NCI-H345 (cell line): ENCODE measurements around the gene PRKN.
"Not testable (repeated sequence)": the region's sequence is repeated elsewhere in the genome, so short reads cannot be mapped to it uniquely, and the experiment has no call there.

Experiments
- DNase-seq: peaks from one replicate; lab custom pipeline; 2025; lab: John Stamatoyannopoulos, UW

PRKN gene

GRCh38 chr6:161348628-161348994 lies 1379.0 kb downstream of the PRKN start:
- DNase-seq, result no peak

DNA sequence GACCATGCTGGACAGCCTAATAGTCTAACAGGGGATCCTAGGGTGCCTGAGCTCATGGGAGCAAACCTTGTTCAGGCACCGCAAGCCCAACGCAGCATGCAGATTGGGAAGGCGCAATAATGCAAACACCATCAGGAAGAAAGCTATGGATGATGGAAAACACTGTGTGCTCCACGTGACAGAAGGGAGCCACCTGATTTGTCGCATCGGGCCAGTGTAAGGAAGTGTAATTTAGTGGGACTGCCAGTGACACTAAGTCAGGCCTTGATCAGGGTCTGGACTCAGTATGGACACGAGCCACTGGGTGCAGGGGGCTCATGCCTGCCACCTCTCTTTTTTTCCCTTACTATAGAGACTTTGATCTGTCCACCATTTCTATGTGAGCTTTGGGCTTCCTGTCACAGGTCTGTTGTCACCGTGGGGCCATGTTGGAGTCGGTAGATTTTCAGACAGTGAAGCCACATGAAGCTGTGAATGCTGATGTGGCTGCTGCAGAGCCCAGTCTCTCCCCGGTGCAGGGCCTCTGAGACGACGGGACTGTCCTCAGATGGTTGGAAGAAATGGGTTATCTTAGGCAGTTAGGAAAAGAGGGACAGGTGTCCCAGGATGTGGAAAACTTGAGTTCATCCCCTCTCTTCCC lies 1379.5 kb downstream of the PRKN start:
- DNase-seq, result no peak

DNA sequence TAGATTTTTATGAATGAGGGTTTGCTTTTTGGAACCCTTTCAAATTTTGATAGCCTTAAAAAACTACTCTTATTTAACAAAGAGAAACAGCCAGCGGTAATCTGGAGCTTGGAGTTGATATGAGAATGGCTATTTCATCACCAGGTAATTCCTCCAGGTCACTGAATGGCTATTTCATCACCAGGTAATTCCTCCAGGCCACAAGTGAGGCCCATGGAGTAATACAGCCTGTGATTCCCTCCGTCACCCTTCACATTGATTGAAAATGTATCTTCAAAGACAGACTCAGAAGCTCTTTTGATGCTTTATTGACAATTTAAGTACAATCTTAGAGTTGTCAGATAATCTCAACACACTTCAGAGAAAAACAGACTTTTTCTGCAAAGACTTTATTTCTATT lies 1380.4 kb downstream of the PRKN start:
- no peak for DNase-seq

DNA sequence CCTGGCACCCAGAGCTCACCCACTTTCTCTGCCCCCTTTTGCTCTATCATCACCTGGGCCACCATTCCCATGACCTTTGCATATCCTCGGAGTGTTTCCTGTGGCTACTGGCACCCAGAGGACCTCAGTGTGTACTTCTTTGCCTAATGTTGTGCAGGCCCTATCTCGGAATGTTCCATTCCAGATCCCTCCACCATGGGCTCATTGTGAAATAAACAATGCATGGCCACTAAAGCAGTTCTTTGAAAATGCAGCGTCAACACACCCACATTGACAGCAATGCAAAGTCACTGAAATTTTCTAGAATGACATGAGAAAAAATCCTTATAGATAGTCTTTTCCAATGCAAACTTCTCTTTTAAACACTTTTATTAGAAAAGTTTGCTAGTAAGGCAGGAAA lies 1380.8 kb downstream of the PRKN start:
- DNase-seq, result no peak

DNA sequence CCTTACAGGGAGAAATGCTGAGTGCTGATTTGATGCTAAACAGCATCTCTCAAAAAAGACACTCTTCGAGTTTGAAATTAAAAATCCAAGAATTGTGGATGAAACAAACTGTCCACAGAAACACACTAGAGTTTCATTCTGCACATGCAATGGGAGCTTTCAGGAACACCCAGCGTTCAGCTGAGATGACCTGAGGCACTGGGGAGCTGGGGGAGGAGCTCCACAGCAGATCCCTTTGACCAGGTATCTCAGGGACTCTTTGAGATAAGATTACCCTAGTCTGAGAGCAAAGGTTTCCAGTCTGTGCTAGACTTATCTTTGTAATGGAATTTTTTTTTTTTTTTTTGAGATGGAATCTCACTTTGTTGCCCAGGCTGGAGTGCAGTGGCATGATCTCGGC lies 1382.9 kb downstream of the PRKN start:
- DNase-seq, result no peak

DNA sequence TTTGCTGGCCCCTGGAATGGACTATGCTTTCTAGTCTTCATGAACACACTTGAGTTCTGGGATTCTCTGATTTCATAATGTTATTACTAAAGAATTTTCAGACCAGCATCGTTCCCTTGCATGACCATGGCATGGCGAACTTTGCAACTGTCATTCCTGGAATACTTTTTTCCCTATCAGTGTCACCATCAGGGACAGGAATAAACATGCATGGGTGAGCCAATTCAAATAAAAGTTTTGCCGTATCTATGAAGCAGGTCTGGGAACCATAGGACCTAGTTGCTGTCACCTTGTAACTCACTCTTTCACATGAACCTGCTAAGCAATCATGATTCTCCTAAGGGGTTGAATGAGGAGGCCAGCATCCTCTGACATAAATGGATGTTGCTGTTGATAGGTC lies 1385.5 kb downstream of the PRKN start:
- DNase-seq, result no peak

- DNase-seq, result no peak
These were observed 1385.9 kb downstream of the PRKN start for GRCh38 chr6:161341638-161342037.

GRCh38 chr6:161338015-161338414 lies 1389.6 kb downstream of the PRKN start:
- no peak for DNase-seq

- no peak for DNase-seq
These were observed 1391.1 kb downstream of the PRKN start for GRCh38 chr6:161336479-161336878.

- DNase-seq, result no peak
These were observed 1394.2 kb downstream of the PRKN start for GRCh38 chr6:161333410-161333809.

DNA sequence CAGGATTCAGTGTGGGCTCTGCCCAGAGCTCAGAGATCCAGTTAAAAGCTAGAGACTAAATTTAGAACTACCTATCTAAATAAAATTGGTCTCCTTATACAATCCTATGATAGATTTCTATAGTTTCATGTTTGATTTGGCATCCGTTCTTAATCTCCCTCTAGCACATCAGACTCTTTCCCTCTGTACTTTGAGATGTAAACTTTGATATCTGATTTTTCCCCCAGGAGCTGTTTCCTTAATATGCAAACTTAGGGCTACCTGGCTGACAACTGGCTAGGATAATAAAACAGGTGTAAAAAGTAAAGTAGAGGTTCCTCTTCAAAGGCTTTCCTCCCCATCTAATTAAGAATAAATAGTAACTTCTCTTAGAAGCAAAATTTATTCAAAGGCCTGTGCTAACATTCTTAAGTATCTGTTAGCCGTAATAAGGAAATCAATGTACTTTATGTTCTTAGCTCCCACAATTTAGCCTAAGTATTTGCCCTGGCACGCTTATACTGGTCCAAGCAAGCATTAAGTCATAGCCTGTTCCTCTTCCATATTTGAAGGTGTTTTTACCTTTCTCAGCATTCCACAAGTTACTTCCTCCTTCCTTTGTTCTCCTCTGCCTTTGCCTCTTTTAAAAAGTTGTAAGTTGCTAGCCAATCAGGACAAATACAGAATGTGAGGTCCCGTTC lies 1396.0 kb downstream of the PRKN start:
- not testable (repeated sequence) for DNase-seq

DNA sequence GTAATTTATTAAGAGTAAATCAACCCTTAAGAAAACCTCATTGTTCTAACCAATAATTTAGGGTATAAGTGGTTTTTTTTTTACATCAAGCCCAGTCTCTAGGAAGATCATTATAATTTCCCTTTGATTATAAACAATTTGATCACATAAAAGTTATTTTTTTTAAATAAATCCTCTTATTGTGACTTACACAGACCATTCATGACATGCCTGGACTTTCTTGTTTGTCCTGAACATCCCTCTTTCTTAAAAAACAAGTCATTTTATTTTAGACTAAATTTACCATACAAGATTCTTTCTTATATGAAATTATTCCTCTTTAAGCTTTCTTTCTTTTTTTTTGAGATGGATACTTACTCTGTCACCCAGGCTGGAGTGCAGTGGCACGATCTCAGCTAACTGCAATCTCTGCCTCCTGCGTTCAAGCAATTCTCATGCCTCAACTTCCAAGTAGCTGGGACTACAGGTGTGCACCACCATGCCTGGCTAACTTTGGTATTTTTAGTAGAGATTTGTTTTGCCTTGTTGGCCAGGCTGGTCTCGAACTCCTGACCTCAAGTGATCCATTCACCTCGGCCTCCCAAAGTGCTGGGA lies 1400.1 kb downstream of the PRKN start:
- DNase-seq, result no peak

- DNase-seq, result no peak
These were observed 1408.3 kb downstream of the PRKN start for GRCh38 chr6:161319231-161319630.

- no peak for DNase-seq
These were observed 1409.1 kb downstream of the PRKN start for GRCh38 chr6:161318456-161318855.

- no peak for DNase-seq
These were observed 1411.0 kb downstream of the PRKN start for GRCh38 chr6:161316531-161316930.

DNA sequence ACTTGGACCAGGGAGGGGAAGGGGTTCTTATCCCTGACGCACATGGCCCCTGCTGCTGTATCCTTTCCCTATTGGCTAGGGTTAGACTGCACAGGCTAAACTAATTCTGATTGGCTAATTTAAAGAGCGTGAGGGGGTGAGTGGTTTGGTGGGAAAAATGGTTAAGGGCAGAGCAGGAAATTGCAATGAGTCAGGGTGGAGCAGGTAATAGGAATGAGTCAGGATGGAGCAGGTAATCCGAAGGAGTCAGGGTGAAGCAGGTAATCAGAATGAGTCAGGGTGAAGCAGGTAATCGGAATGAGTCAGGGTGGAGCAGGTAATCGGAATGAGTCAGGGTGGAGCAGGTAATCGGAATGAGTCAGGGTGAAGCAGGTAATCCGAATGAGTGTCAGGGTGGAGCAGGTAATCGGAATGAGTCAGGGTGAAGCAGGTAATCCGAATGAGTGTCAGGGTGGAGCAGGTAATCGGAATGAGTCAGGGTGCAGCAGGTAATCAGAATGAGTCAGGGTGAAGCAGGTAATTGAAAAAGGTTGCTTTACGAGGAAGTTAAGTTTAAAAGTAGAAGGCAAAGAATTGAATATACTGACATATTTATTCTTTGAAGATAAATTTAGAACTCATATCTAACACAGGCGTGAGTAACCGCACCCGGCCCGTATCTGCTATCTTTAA lies 1412.2 kb downstream of the PRKN start:
- not testable (repeated sequence) for DNase-seq

GRCh38 chr6:161314541-161315245 lies 1412.9 kb downstream of the PRKN start:
- not testable (repeated sequence) for DNase-seq

DNA sequence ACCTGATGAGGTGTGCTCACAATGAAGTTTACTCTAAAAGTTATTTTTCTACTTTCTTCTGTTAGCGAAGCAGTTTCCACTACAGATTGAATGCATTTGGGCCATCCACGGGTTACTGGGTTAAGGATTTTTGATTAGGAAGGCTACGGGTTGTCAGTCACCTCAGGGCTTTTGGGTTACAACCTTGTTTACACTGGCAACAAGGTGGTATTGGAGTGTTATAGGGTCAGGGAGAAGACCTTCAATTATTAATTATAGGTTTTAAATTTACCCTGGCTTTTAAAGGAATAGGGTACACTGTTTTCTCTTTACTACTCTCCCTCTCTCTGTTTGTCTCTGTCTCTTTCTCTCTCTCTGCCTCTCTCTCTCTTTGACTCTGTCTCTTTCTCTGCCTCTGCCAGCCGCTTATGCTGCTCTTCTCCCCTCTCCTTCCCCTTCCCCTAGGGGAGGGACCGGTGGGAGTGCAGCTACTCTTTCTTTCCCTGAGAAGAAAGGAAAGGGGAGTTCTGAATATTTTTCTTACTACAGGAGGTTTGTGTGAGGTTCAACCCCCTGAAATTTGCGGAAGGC lies 1413.5 kb downstream of the PRKN start:
- DNase-seq, result no peak

DNA sequence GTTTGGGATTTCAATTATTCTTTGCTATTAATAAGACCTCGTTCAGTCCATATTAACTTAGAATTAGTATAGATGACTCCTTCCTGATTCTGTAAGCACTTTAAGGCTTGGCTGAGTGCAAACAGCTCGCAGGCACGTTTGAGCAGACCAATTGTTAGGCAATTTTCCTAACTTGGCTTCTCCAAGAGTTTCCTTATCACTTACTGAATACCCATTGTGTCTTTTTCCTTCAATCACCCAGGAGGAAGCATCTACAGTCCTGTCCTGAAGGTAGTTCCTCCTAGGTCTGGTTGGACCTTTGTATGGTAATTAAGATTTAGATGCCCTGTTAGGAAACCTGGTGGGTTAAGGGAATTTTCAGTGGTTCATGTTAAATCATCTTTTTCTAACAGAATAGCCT lies 1414.1 kb downstream of the PRKN start:
- not testable (repeated sequence) for DNase-seq

DNA sequence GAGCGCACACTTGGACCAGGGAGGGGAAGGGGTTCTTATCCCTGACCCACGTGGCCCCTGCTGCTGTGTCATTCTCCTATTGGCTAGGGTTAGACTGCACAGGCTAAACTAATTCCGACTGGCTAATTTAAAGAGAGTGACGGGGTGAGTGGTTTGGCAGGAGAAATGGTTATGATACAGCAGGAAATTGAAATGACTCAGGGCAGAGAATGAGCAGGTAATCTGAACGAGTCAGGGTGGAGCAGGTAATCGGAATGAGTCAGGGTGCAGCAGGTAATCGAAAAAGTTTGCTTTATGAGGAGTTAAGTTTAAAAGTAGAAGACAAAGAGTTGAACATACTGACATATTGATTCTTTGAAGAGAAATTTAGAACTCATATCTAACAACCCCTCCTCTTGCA lies 1417.8 kb downstream of the PRKN start:
- not testable (repeated sequence) for DNase-seq

- no peak for DNase-seq
These were observed 1419.4 kb downstream of the PRKN start for GRCh38 chr6:161308075-161308655.

- DNase-seq, result no peak
These were observed 1421.7 kb downstream of the PRKN start for GRCh38 chr6:161305860-161306259.
